ENCODE results near the gene HSPA12B. TPM values are rescaled to one million over a fixed set of nuclear protein-coding genes. Genes with fewer than 3 reads are reported as not detected.

HSPA12B gene
- total and polyA plus RNA-seq, 2 of the 13 experiments (the other 11 are each of a cell fraction or from before 2014, with no cell fraction given), result 0.01 TPM; not detected in 1

- 0 out of 2 replicates have a peak, but pooled peaks have one; percentile 39 for TF ChIP-seq ZNF451 (CRISPR knock-in tag; IDR thresholded peaks at IDR 0.05)
- TF ChIP-seq ZNF530 (CRISPR knock-in tag; IDR thresholded peaks at IDR 0.05; ENCODE audit: low read depth), result no peak
- TF ChIP-seq, protein P1, sequence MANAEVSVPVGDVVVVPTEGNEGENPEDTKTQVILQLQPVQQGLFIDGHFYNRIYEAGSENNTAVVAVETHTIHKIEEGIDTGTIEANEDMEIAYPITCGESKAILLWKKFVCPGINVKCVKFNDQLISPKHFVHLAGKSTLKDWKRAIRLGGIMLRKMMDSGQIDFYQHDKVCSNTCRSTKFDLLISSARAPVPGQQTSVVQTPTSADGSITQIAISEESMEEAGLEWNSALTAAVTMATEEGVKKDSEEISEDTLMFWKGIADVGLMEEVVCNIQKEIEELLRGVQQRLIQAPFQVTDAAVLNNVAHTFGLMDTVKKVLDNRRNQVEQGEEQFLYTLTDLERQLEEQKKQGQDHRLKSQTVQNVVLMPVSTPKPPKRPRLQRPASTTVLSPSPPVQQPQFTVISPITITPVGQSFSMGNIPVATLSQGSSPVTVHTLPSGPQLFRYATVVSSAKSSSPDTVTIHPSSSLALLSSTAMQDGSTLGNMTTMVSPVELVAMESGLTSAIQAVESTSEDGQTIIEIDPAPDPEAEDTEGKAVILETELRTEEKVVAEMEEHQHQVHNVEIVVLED (CRISPR knock-in tag; IDR thresholded peaks at IDR 0.05; ENCODE audit: borderline replicate concordance), result no peak
- TF ChIP-seq ZSCAN20 (CRISPR knock-in tag; IDR thresholded peaks at IDR 0.05; ENCODE audit: borderline replicate concordance), result no peak
- TF ChIP-seq ZNF780A (CRISPR knock-in tag; IDR thresholded peaks at IDR 0.05), result no peak
- no peak for TF ChIP-seq EHMT2 (IDR thresholded peaks at IDR 0.05; ENCODE audit: borderline replicate concordance, low read depth, low read length)
- TF ChIP-seq RAD51 (IDR thresholded peaks at IDR 0.05; ENCODE audit: borderline replicate concordance), result no peak
- TF ChIP-seq HIVEP1 (CRISPR knock-in tag; IDR thresholded peaks at IDR 0.05), result no peak
- no peak for TF ChIP-seq ZIK1 (CRISPR knock-in tag; IDR thresholded peaks at IDR 0.05; ENCODE audit: borderline replicate concordance, low read depth)
- no peak for TF ChIP-seq GLI4 (CRISPR knock-in tag; IDR thresholded peaks at IDR 0.05; ENCODE audit: borderline replicate concordance)
- TF ChIP-seq ZNF879 (CRISPR knock-in tag; IDR thresholded peaks at IDR 0.05), result no peak
- TF ChIP-seq ZFY (CRISPR knock-in tag; IDR thresholded peaks at IDR 0.05), result 0 out of 2 replicates have a peak, but pooled peaks have one; percentile 2
- TF ChIP-seq ZBTB7A (CRISPR knock-in tag; IDR thresholded peaks at IDR 0.05), result no peak
- no peak for TF ChIP-seq ZNF552 (CRISPR knock-in tag; IDR thresholded peaks at IDR 0.05; ENCODE audit: borderline replicate concordance)
- no peak for TF ChIP-seq FOXA3 (CRISPR knock-in tag; IDR thresholded peaks at IDR 0.05)
- TF ChIP-seq, protein P2, sequence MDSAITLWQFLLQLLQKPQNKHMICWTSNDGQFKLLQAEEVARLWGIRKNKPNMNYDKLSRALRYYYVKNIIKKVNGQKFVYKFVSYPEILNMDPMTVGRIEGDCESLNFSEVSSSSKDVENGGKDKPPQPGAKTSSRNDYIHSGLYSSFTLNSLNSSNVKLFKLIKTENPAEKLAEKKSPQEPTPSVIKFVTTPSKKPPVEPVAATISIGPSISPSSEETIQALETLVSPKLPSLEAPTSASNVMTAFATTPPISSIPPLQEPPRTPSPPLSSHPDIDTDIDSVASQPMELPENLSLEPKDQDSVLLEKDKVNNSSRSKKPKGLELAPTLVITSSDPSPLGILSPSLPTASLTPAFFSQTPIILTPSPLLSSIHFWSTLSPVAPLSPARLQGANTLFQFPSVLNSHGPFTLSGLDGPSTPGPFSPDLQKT (CRISPR knock-in tag; IDR thresholded peaks at IDR 0.05; ENCODE audit: borderline replicate concordance), result no peak
- TF ChIP-seq, protein P3, sequence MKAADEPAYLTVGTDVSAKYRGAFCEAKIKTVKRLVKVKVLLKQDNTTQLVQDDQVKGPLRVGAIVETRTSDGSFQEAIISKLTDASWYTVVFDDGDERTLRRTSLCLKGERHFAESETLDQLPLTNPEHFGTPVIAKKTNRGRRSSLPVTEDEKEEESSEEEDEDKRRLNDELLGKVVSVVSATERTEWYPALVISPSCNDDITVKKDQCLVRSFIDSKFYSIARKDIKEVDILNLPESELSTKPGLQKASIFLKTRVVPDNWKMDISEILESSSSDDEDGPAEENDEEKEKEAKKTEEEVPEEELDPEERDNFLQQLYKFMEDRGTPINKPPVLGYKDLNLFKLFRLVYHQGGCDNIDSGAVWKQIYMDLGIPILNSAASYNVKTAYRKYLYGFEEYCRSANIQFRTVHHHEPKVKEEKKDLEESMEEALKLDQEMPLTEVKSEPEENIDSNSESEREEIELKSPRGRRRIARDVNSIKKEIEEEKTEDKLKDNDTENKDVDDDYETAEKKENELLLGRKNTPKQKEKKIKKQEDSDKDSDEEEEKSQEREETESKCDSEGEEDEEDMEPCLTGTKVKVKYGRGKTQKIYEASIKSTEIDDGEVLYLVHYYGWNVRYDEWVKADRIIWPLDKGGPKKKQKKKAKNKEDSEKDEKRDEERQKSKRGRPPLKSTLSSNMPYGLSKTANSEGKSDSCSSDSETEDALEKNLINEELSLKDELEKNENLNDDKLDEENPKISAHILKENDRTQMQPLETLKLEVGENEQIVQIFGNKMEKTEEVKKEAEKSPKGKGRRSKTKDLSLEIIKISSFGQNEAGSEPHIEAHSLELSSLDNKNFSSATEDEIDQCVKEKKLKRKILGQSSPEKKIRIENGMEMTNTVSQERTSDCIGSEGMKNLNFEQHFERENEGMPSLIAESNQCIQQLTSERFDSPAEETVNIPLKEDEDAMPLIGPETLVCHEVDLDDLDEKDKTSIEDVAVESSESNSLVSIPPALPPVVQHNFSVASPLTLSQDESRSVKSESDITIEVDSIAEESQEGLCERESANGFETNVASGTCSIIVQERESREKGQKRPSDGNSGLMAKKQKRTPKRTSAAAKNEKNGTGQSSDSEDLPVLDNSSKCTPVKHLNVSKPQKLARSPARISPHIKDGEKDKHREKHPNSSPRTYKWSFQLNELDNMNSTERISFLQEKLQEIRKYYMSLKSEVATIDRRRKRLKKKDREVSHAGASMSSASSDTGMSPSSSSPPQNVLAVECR (CRISPR knock-in tag; IDR thresholded peaks at IDR 0.05; ENCODE audit: borderline replicate concordance), result no peak
- TF ChIP-seq AGO2 (optimal IDR thresholded peaks at IDR 0.05; ENCODE audit: low read depth, low read length), result peak; percentile 61
- no peak for TF ChIP-seq STAG1 (CRISPR knock-in tag; IDR thresholded peaks at IDR 0.05)
- no peak for TF ChIP-seq ELF1 (CRISPR knock-in tag; IDR thresholded peaks at IDR 0.05)
- no peak for TF ChIP-seq HNF1B (CRISPR knock-in tag; IDR thresholded peaks at IDR 0.05)
- TF ChIP-seq ZNF776 (CRISPR knock-in tag; IDR thresholded peaks at IDR 0.05), result no peak
These were observed 64.2 kb downstream of the HSPA12B start (continued) for GRCh38 chr20:3796477-3797225.

All from HepG2 (cell line).